ENCODE data around the gene DNTT.

DNA sequence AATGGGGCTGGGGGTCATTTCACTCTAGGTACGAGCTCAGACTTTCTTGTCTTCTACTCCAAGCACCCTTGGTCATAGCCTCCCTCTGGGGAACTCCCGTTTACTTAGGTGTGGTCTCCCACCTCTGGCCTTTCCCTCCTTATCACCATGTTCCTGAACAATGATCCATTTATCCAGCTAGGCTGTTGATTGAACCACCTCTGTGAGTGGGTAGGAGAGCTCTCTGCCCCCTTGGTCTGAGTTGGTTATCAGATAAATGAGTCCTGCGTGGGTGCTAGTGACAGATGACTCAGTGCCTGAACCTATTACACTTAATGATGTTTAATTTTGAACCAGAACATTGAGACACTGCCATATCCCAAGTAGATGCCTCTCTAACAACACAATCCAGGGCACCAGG lies 42.3 kb upstream of the DNTT start:
- TF ChIP-seq, protein P1, sequence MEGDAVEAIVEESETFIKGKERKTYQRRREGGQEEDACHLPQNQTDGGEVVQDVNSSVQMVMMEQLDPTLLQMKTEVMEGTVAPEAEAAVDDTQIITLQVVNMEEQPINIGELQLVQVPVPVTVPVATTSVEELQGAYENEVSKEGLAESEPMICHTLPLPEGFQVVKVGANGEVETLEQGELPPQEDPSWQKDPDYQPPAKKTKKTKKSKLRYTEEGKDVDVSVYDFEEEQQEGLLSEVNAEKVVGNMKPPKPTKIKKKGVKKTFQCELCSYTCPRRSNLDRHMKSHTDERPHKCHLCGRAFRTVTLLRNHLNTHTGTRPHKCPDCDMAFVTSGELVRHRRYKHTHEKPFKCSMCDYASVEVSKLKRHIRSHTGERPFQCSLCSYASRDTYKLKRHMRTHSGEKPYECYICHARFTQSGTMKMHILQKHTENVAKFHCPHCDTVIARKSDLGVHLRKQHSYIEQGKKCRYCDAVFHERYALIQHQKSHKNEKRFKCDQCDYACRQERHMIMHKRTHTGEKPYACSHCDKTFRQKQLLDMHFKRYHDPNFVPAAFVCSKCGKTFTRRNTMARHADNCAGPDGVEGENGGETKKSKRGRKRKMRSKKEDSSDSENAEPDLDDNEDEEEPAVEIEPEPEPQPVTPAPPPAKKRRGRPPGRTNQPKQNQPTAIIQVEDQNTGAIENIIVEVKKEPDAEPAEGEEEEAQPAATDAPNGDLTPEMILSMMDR (IDR thresholded peaks at IDR 0.05 in 4 of 5, conservative IDR thresholded peaks at IDR 0.05 in 1 of 5) = no peak
- TF ChIP-seq POLR2A (IDR thresholded peaks at IDR 0.05) = no peak
